Keratinocyte (primary cell): ENCODE data around the gene CDCA3.

ENCODE experiments used
- CTCF ChIP-seq, 3 experiments: IDR thresholded peaks in 1 of 3; conservative IDR thresholded peaks in 1 of 3; optimal IDR thresholded peaks in 1 of 3; 2 replicates in 2 of 3; 3 replicates in 1 of 3; pipeline versions ENCODE3 to v1.5.1; 2011; ENCODE audit warnings: low read length in 3 of 3, mild to moderate bottlenecking in 3 of 3, moderate library complexity in 2 of 3, control low read depth in 1 of 3, inconsistent platforms in 1 of 3; ENCODE audit not compliant: insufficient read depth in 2 of 3; ENCODE audit errors: extremely low read depth in 1 of 3
- EZH2 ChIP-seq: IDR thresholded peaks from one replicate; pipeline ENCODE4 v1.6.1; 2012; ENCODE audit warnings: inconsistent platforms, mild to moderate bottlenecking, low read length, moderate library complexity

- TF ChIP-seq CTCF (optimal IDR thresholded peaks at IDR 0.05 in 1 of 3, IDR thresholded peaks at IDR 0.05 in 1 of 3, conservative IDR thresholded peaks at IDR 0.05 in 1 of 3; ENCODE audit: extremely low read depth in 1 of 3, insufficient read depth in 2 of 3, low read length in 3 of 3) (no peak), EZH2 (no peak)
Measured at GRCh38 chr12:6826125-6826733, 24.9 kb downstream of the CDCA3 start.
